Heart right ventricle (tissue), 16 donors: Measurements from ENCODE around the gene EPN3. TPM values are rescaled to one million over a fixed set of nuclear protein-coding genes. Genes with fewer than 3 reads are reported as not detected.

Source experiments
- ATAC-seq, 8 donors: fragments of 200-7000 bp; cut with Tn5 transposase; one replicate each; pipeline ENCODE4 v1.9.1; 2020; ENCODE audit warnings: mild to moderate bottlenecking in 8 of 8, moderate library complexity in 8 of 8, moderate number of reproducible peaks in 1 of 8
- DNase-seq, 2 donors: peaks; one replicate each; pipeline ENCODE4 v3.0.0-alpha.2; 2020
- H3K27ac ChIP-seq, 10 donors: fragments of 200-600 bp; sonication (generic) in 2 of 10; one replicate each; pipeline versions ENCODE4 v1.5.0 to v1.8.0; 2020 to 2022; ENCODE audit warnings: mild to moderate bottlenecking in 3 of 10
- H3K27me3 ChIP-seq, 7 donors: fragments of 200-600 bp; one replicate each; pipeline ENCODE4 v1.8.0; 2021 to 2022; ENCODE audit warnings: mild to moderate bottlenecking in 2 of 7
- H3K36me3 ChIP-seq, 9 donors: fragments of 200-600 bp; sonication (generic) in 1 of 9; one replicate each; pipeline versions ENCODE4 v1.5.0 to v1.8.0; 2020 to 2022; ENCODE audit warnings: mild to moderate bottlenecking in 2 of 9
- H3K4me1 ChIP-seq, 9 donors: fragments of 200-600 bp; sonication (generic) in 1 of 9; one replicate each; pipeline versions ENCODE4 v1.5.0 to v1.8.0; 2020 to 2022; ENCODE audit warnings: mild to moderate bottlenecking in 4 of 9
- H3K4me3 ChIP-seq, 10 donors: fragments of 200-600 bp; sonication (generic) in 2 of 10; one replicate each; pipeline versions ENCODE4 v1.5.0 to v1.8.0; 2020 to 2022; ENCODE audit warnings: mild to moderate bottlenecking in 7 of 10, moderate library complexity in 2 of 10
- H3K9me3 ChIP-seq, 11 donors: fragments of 200-600 bp in 10 of 11; sonication (generic) in 2 of 11; one replicate each; pipeline versions ENCODE4 v1.5.0 to v1.8.0; 2013 to 2022; ENCODE audit warnings: mild to moderate bottlenecking in 2 of 11, control low read depth in 1 of 11, moderate library complexity in 1 of 11
- WGBS, 2 donors: extraction: QIAGEN DNeasy Blood & Tissue Kit; methylation state at CpG; one replicate each; pipeline ENCODE4 v1.1.7; 2013; ENCODE audit warnings: inconsistent platforms in 1 of 2; 5-methylcytosine and 5-hydroxymethylcytosine counted together
- intact Hi-C, 10 donors: fragments of 100-400 bp; cut with DNase I; formaldehyde crosslinking; loops; one replicate each; pipeline versions ENCODE4 v1.11.1 to v1.14.2; 2022
- polyA plus RNA-seq, 2 donors: library from polyadenylated mRNA; stranded (reverse); fragments of 200-250 nt; gene quantifications; one replicate each; pipeline ENCODE4 v1.2.3, GENCODE V29; 2013
- total RNA-seq, 10 donors: library from RNA; stranded (reverse); fragmentation: NEBNext Ultra II Directional in 3 of 10; extraction: Animal tissue kit (Norgen Biotek cat#: 25700) in 3 of 10; gene quantifications; one replicate each; pipeline versions ENCODE4 v1.2.1 to v1.2.4, GENCODE V29; 2021 to 2023
- TF ChIP-seq, protein P1 (sequence below), 9 donors: fragments of 200-600 bp; sonication (generic) in 2 of 9; IDR thresholded peaks; one replicate each; pipeline versions ENCODE4 v1.5.0 to v1.8.0; 2021 to 2022; ENCODE audit warnings: antibody characterized with exemption in 9 of 9, mild to moderate bottlenecking in 5 of 9, moderate library complexity in 1 of 9
- donor health status: Arrhythmogenic right ventricular cardiomyopathy.
- donor health status: ischemic (EF 13 %, LVEDD 7.1; RV severe dilation, severe dysfunction).
- donor health status: healthy with polysubstance abuse.
- donor health status: DM: no; HTN: yes; CAD: no.
- donor health status: DM: no; HTN: no; CAD: no.
- donor health status: ischemic (EF 25% LVEDD 6.9; RV normal size, moderate dysfunction).
- donor health status: ischemic (EF 25% LVEDD 5.7; RV mildly dilated, moderate dysfunction).
- donor health status: healthy.
- donor health status: DM: yes; HTN: yes; CAD: no.
- donor health status: Ischemic cardiomyopathy.
- donor health status: ischemic (EF 35%, LVEDD 5.7; RV mildly dilated, moderate dysfunction).
- donor health status: nonischemic (EF 11% LVEDD 7.7; RV severe dilation, severe dysfunction).
- donor health status: DM: yes; HTN: yes; CAD: no.
- donor health status: PGD.
- donor health status: ischemic (EF 29% LVEDD 5.4; RV normal size, mild dysfunction).
- donor health status: nonischemic (EF 23%, LVEDD 6.1; RV moderate dilation, normal function).

Gene EPN3
- total and polyA plus RNA-seq, 12 donors: 3.0 to 21.5 (median 10.1) TPM

DNA sequence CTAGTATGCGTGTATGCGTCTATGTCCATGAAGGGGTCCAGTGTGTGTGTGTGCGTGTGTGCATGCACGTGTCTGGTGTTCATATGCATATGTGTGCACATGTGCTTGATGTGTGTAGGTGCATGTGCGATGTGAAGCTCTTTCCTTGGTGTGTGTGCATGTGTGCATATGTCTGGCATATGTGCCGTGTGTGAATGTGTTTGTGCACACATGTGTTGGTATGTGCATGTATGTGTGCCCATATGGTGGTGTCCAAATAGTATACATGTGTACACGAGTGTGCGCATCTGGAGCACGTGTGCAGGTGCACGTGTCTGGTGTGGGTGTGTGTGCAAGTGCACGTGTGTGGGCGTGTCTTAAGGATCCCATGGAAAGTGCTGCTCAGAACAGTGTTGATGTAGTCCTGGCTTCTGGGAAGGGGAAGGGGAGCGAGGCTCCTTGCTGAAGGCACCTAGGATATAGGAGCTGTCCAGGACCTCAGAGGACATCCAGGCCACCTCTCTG is 45.0 kb downstream of the EPN3 start:
- H3K27me3 ChIP-seq: peaks cover 0 to 6% (median 0%) of the 10 kb centered on the region in 7 donors
- intact Hi-C loops: no loop called here

DNA sequence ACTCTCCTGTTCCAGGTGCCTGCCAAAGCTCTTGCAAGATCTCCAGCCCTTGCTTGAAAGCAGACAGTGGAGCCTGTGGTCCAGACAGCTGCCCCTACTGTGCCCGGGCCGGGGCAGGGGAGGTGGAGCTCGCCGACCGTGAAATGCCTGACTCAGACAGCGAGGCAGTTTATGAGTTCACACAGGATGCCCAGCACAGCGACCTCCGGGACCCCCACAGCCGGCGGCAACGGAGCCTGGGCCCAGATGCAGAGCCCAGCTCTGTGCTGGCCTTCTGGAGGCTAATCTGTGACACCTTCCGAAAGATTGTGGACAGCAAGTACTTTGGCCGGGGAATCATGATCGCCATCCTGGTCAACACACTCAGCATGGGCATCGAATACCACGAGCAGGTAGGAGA is 45.6 kb downstream of the EPN3 start:
- ATAC-seq: no peak
- TF ChIP-seq, protein P1, sequence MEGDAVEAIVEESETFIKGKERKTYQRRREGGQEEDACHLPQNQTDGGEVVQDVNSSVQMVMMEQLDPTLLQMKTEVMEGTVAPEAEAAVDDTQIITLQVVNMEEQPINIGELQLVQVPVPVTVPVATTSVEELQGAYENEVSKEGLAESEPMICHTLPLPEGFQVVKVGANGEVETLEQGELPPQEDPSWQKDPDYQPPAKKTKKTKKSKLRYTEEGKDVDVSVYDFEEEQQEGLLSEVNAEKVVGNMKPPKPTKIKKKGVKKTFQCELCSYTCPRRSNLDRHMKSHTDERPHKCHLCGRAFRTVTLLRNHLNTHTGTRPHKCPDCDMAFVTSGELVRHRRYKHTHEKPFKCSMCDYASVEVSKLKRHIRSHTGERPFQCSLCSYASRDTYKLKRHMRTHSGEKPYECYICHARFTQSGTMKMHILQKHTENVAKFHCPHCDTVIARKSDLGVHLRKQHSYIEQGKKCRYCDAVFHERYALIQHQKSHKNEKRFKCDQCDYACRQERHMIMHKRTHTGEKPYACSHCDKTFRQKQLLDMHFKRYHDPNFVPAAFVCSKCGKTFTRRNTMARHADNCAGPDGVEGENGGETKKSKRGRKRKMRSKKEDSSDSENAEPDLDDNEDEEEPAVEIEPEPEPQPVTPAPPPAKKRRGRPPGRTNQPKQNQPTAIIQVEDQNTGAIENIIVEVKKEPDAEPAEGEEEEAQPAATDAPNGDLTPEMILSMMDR (IDR thresholded peaks at IDR 0.05): no peak
- DNase-seq: no peak
- H3K27ac ChIP-seq: no peak overlapping the region
- 88% methylated on average over 16 of the region's 16 CpGs for WGBS, 2 donors
- peaks cover 0 to 6% (median 0%) of the 10 kb centered on the region in 7 donors for H3K27me3 ChIP-seq
- H3K9me3 ChIP-seq: no peaks in the 10 kb centered on the region
- no peaks in the 10 kb centered on the region for H3K36me3 ChIP-seq
- no peak overlapping the region for H3K4me3 ChIP-seq
- intact Hi-C loops: no loop called here
- peaks cover 0 to 13% (median 9%) of the 10 kb centered on the region in 9 donors for H3K4me1 ChIP-seq

More for the DNA sequence above, 45.0 kb downstream of the EPN3 start:
- Histone ChIP-seq H3K36me3 (no peaks in the 10 kb centered on the region), H3K27ac (no peak overlapping the region), H3K9me3 (no peaks in the 10 kb centered on the region), H3K4me1 (peaks cover 0 to 6% (median 3%) of the 10 kb centered on the region in 9 donors), H3K4me3 (no peak overlapping the region)
- DNase-seq (no peak), ATAC-seq (no peak)
- TF ChIP-seq, protein P1 (IDR thresholded peaks at IDR 0.05): no peak
- 92 to 94% methylated on average over 13 of the region's 13 CpGs for WGBS, 2 donors

DNA sequence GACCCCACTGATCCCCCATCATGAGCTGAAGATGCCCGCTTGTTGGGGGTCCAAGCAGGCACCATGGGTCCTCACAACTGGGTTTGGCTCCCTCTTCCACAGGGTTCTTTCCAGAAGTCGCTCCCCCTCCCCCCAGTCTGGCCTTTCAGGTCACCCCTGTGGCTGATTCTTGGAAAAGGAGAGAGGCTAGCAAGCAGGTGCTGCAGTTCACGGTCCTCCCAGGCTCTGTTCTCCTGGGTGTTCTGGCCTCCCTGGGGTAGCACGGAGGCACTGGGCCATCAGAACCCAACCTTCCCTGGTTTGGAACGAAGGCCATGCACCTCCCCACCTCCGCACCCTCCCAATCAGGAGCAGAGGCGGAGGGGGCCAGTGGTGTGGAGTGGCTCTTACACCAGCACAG is 46.9 kb downstream of the EPN3 start:
- DNase-seq (no peak), ATAC-seq (no peak)
- 86 to 96% methylated on average over 7 of the region's 7 CpGs for WGBS, 2 donors
- no peaks in the 10 kb centered on the region for H3K36me3 ChIP-seq
- peaks cover 0 to 17% (median 11%) of the 10 kb centered on the region in 9 donors for H3K4me1 ChIP-seq
- intact Hi-C loops: no loop called here
- no peak overlapping the region for H3K4me3 ChIP-seq
- H3K27me3 ChIP-seq: peaks cover 0 to 6% (median 0%) of the 10 kb centered on the region in 7 donors
- H3K27ac ChIP-seq: no peak overlapping the region
- TF ChIP-seq, protein P1 (IDR thresholded peaks at IDR 0.05): no peak
- H3K9me3 ChIP-seq: no peaks in the 10 kb centered on the region

DNA sequence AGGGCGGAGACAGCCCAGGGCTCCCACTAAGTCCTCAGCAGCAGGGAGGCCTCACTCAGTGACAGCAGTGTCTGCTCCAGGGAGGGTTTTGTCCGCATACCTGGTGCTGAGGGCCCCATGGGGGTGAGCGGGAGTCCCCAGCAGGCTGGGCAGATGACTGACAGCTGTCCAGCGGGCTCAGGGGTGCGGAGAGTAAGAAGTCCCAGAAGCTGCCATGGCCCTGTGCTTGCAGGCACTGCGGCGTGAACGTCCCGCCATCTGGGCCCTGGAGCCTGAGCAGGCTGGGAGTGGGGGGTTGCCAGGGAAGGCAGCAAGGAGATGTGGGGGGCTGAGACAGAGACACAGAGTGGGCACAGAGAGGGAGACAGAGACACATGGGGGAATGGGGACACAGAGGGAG is 48.1 kb downstream of the EPN3 start:
- TF ChIP-seq, protein P1 (IDR thresholded peaks at IDR 0.05): no peak
- Histone ChIP-seq H3K9me3 (no peaks in the 10 kb centered on the region), H3K4me3 (no peak overlapping the region), H3K36me3 (no peaks in the 10 kb centered on the region), H3K27me3 (peaks cover 0 to 6% (median 0%) of the 10 kb centered on the region in 7 donors), H3K4me1 (peaks cover 0 to 19% (median 11%) of the 10 kb centered on the region in 9 donors), H3K27ac (no peak overlapping the region)
- intact Hi-C loops: no loop called here
- ATAC-seq: no peak
- WGBS, 2 donors: 93% methylated on average over 9 of the region's 9 CpGs
- no peak for DNase-seq
